HCT116 (cell line): ENCODE results near the gene UQCC5. TPM values are rescaled to one million over a fixed set of nuclear protein-coding genes. Genes with fewer than 3 reads are reported as not detected.
A peak's percentile ranks its signal among the peaks of the same experiment; 100 is the strongest.

Source experiments
- ATAC-seq: fragments of 200-7000 bp; cut with Tn5 transposase; 2 replicates; pipeline ENCODE4 v1.9.1; 2020; ENCODE audit warnings: mild to moderate bottlenecking, moderate library complexity
- BruUV-seq: library from RNA; stranded (reverse); fragments of 400-500 nt; replicated peaks from 2 replicates; lab custom pipeline; 2021; lab: Mats Ljungman, UMichigan
- CTCF ChIA-PET: fragments of 300-600 bp; sonication (Branson Sonifier 250); formaldehyde crosslinking; loops from one replicate; lab custom pipeline; 2021; ENCODE audit warnings: antibody characterized with exemption; lab: Charles Lee
- POLR2A ChIA-PET: fragments of 300-600, 350-600 bp; sonication (Branson Sonifier 250); formaldehyde crosslinking; loops from one replicate; lab custom pipeline; 2021; ENCODE audit warnings: antibody characterized with exemption; lab: Charles Lee
- RAD21 ChIA-PET, 2 experiments: fragments of 300-600 bp; sonication (Branson Sonifier 250); formaldehyde crosslinking; loops; one replicate each; lab custom pipeline; 2023; ENCODE audit warnings: low total read pairs in 2 of 2; ENCODE audit not compliant: uncharacterized antibody in 2 of 2, unreplicated experiment in 2 of 2, low non-redundant PET in 1 of 2; lab: Charles Lee
- DNase-seq: peaks from one replicate; pipeline ENCODE4 v3.0.0-alpha.2; 2010; ENCODE audit warnings: low read depth, low spot score
- H2AFZ ChIP-seq: fragments of 200-600 bp; shearing (Covaris generic), sonication (generic); 2 replicates; pipeline ENCODE4 v1.6.1; 2017; ENCODE audit warnings: low read depth, mixed run types, mixed read lengths, antibody characterized with exemption, low read length; ENCODE audit not compliant: poor library complexity, severe bottlenecking
- H3K27ac ChIP-seq: 2 replicates; pipeline ENCODE4 v1.5.1; 2012; ENCODE audit warnings: low read depth, low read length
- H3K27me3 ChIP-seq: fragments of 200-600 bp; sonication (generic); 2 replicates; pipeline ENCODE4 v1.6.1; 2016; ENCODE audit warnings: mixed run types, low read length, mixed read lengths; ENCODE audit not compliant: insufficient read depth
- H3K36me3 ChIP-seq, 2 experiments: fragments of 200-500 bp in 1 of 2; fragments of 200-600 bp in 1 of 2; sonication (Bioruptor generic) in 1 of 2; sonication (generic) in 1 of 2; 2 replicates each; pipeline versions ENCODE4 v1.5.1 to v1.6.1; 2014 to 2016; ENCODE audit warnings: low read length in 2 of 2, inconsistent platforms in 1 of 2, mixed read lengths in 1 of 2, mixed run types in 1 of 2; ENCODE audit not compliant: insufficient read depth in 2 of 2, control insufficient read depth in 1 of 2
- H3K4me1 ChIP-seq, 2 experiments: fragments of 200-600 bp in 1 of 2; sonication (generic) in 1 of 2; 2 replicates each; pipeline versions ENCODE4 v1.5.1 to v1.6.1; 2012 to 2017; ENCODE audit warnings: low read length in 2 of 2, inconsistent platforms in 1 of 2, mild to moderate bottlenecking in 1 of 2, mixed read lengths in 1 of 2, mixed run types in 1 of 2, moderate library complexity in 1 of 2; ENCODE audit not compliant: insufficient read depth in 2 of 2, control insufficient read depth in 1 of 2
- H3K4me2 ChIP-seq: fragments of 200-600 bp; sonication (generic); 2 replicates; pipeline ENCODE4 v1.6.1; 2017; ENCODE audit warnings: mixed run types, low read length, mixed read lengths
- H3K4me3 ChIP-seq, 2 experiments: fragments of 200-600 bp in 1 of 2; sonication (generic) in 1 of 2; replicated peaks in 1 of 2; 2 replicates each; pipeline ENCODE4 v1.5.1; 2011 to 2016; ENCODE audit warnings: low read length in 2 of 2, control low read depth in 1 of 2, low read depth in 1 of 2, mild to moderate bottlenecking in 1 of 2, mixed read lengths in 1 of 2, mixed run types in 1 of 2
- H3K79me2 ChIP-seq: fragments of 200-600 bp; sonication (generic); 2 replicates; pipeline ENCODE4 v1.6.1; 2017; ENCODE audit warnings: mild to moderate bottlenecking, mixed run types, low read length, moderate library complexity, mixed read lengths; ENCODE audit not compliant: insufficient read depth
- H3K9ac ChIP-seq: fragments of 200-600 bp; sonication (generic); 2 replicates; pipeline ENCODE4 v1.6.1; 2016; ENCODE audit warnings: low read length, mixed read lengths
- H3K9me2 ChIP-seq: fragments of 200-600 bp; sonication (generic), shearing (Covaris generic); 2 replicates; pipeline ENCODE4 v1.6.1; 2017; ENCODE audit warnings: mixed run types, mild to moderate bottlenecking, moderate library complexity; ENCODE audit not compliant: insufficient read depth
- H3K9me3 ChIP-seq, 2 experiments: fragments of 200-500 bp in 1 of 2; fragments of 200-600 bp in 1 of 2; sonication (Bioruptor generic) in 1 of 2; sonication (generic) in 1 of 2; 2 replicates each; pipeline ENCODE4 v1.6.1; 2014 to 2017; ENCODE audit warnings: low read length in 2 of 2, mixed read lengths in 2 of 2, inconsistent platforms in 1 of 2, low read depth in 1 of 2, mild to moderate bottlenecking in 1 of 2, mixed run types in 1 of 2, moderate library complexity in 1 of 2; ENCODE audit not compliant: control insufficient read depth in 1 of 2, insufficient read depth in 1 of 2
- H4K20me1 ChIP-seq: fragments of 200-600 bp; sonication (generic), shearing (Covaris generic); 2 replicates; pipeline ENCODE4 v1.6.1; 2017; ENCODE audit warnings: mixed run types, mild to moderate bottlenecking, moderate library complexity; ENCODE audit not compliant: insufficient read depth
- ATF3 ChIP-seq: IDR thresholded peaks from 2 replicates; pipeline ENCODE4 v1.6.1; 2012
- CBX3 ChIP-seq: IDR thresholded peaks from 2 replicates; pipeline ENCODE4 v1.6.1; 2012; ENCODE audit warnings: low read depth
- MAX ChIP-seq: IDR thresholded peaks from 2 replicates; pipeline ENCODE4 v1.6.1; 2012
- POLR2A ChIP-seq: IDR thresholded peaks from 2 replicates; pipeline ENCODE4 v1.7.0; 2011; ENCODE audit warnings: borderline replicate concordance; ENCODE audit not compliant: insufficient read depth, insufficient read length; ENCODE audit errors: extremely low read depth
- ZFX ChIP-seq: fragments of 450-650 bp; IDR thresholded peaks from 2 replicates; pipeline ENCODE4 v1.6.1; 2017
- intact Hi-C: fragments of 100-400 bp; cut with micrococcal nuclease; formaldehyde crosslinking; loops from 2 replicates; pipeline ENCODE4 v1.10.0; 2022
- total RNA-seq: library from RNA; stranded (reverse); gene quantifications from one replicate; pipeline ENCODE4 v1.2.1, GENCODE V29; 2021; ENCODE audit not compliant: unreplicated experiment

UQCC5 gene
- total RNA-seq, 1 experiment from 2014 or later: 14.1 TPM

GRCh38 chr3:52532838-52533622, 3.4 kb upstream of the UQCC5 start:
- peak overlapping the region; percentile 92 for H3K4me2 ChIP-seq
- DNase-seq: no peak
- peaks cover 45% of the 10 kb centered on the region for H3K79me2 ChIP-seq
- peak overlapping the region; percentile 91 for H3K27ac ChIP-seq
- no peaks in the 10 kb centered on the region for H3K9me2 ChIP-seq
- H2AFZ ChIP-seq: no peak overlapping the region
- no peaks in the 10 kb centered on the region for H4K20me1 ChIP-seq
- peaks cover 14 to 42% of the 10 kb centered on the region in 2 experiments; a peak in 3 of 4 replicates for H3K4me1 ChIP-seq
- TF ChIP-seq ZFX: peak; percentile 38; the same call in 1 of the 2 replicates
- TF ChIP-seq CBX3: no peak
- TF ChIP-seq MAX: no peak
- no peaks in the 10 kb centered on the region for H3K27me3 ChIP-seq
- H3K9me3 ChIP-seq: no peaks in the 10 kb centered on the region
- RAD21 ChIA-PET: no interaction called here
- peaks cover 0 to 3% of the 10 kb centered on the region in 2 experiments; a peak in 3 of 4 replicates for H3K36me3 ChIP-seq
- no TSS peak for BruUV-seq
- ATAC-seq: peak; percentile 15
- peak overlapping the region; percentile 91 for H3K9ac ChIP-seq
- intact Hi-C loops: no loop called here
- H3K4me3 ChIP-seq: peak overlapping the region; percentile 72 to 79
- POLR2A ChIA-PET: interaction anchor here (0.5 kb wide), 1 partner anchor 25 kb away, joined by 3 read pairs; no protein-coding TSS in a partner anchor
- CTCF ChIA-PET: no interaction called here

- Histone ChIP-seq H3K79me2 (peaks cover 52% of the 10 kb centered on the region), H3K27me3 (no peaks in the 10 kb centered on the region), H3K9me2 (no peaks in the 10 kb centered on the region), H4K20me1 (no peaks in the 10 kb centered on the region), H3K4me3 (peak within 1 kb of the TSS; percentile 72 to 79), H3K4me1 (peaks cover 14 to 43% of the 10 kb centered on the region in 2 experiments; a peak in 3 of 4 replicates), H3K9me3 (no peaks in the 10 kb centered on the region), H3K36me3 (no peaks in the 10 kb centered on the region; a peak in 2 of 4 replicates), H3K27ac (peak within 1 kb of the TSS; percentile 91), H3K4me2 (peak within 1 kb of the TSS; percentile 92), H3K9ac (peak within 1 kb of the TSS; percentile 91), H2AFZ (no peak within 1 kb of the TSS)
- no TSS peak for BruUV-seq
- DNase-seq: no peak
- intact Hi-C loops: no loop called here
- peak; percentile 60 for ATAC-seq
- RAD21 ChIA-PET: no interaction called here
- peak; percentile 28 for TF ChIP-seq POLR2A
- TF ChIP-seq ATF3: no peak
- POLR2A ChIA-PET: no interaction called here
- CTCF ChIA-PET: no interaction called here
Measured at GRCh38 chr3:52533623-52534280, 2.7 kb upstream of the UQCC5 start, which contains the start of gene NT5DC2. TSS of gene NT5DC2 (minus strand) at chr3:52533857. CDS start at chr3:52533737, 120 bp downstream.
